Endodermal cell (in vitro differentiated cells): ENCODE results near the gene VAMP4. TPM values are rescaled to one million over a fixed set of nuclear protein-coding genes. Genes with fewer than 3 reads are reported as not detected.

Experiments
- DNase-seq: peaks from one replicate; pipeline ENCODE4 v3.0.0-alpha.2; 2017
- H3K27ac ChIP-seq: 2 replicates; pipeline ENCODE4 v1.5.1; 2013; ENCODE audit warnings: mild to moderate bottlenecking, low read depth, low read length, moderate library complexity
- H3K27me3 ChIP-seq: 2 replicates; pipeline ENCODE4 v1.6.1; 2013; ENCODE audit warnings: mild to moderate bottlenecking, low read length, moderate library complexity; ENCODE audit not compliant: insufficient read depth, control insufficient read depth, poor library complexity, severe bottlenecking
- H3K36me3 ChIP-seq: 2 replicates; pipeline ENCODE4 v1.7.0; 2013; ENCODE audit warnings: mild to moderate bottlenecking, low read length, moderate library complexity; ENCODE audit not compliant: control insufficient read depth, insufficient read depth
- H3K4me1 ChIP-seq: one replicate; pipeline ENCODE4 v1.7.0; 2013; ENCODE audit warnings: low read length; ENCODE audit not compliant: control insufficient read depth, insufficient read depth
- H3K4me3 ChIP-seq: 2 replicates; pipeline ENCODE4 v1.5.1; 2013; ENCODE audit warnings: mild to moderate bottlenecking, low read length, moderate library complexity
- H3K9ac ChIP-seq: 2 replicates; pipeline ENCODE4 v1.6.1; 2013; ENCODE audit warnings: mild to moderate bottlenecking, low read length, moderate library complexity; ENCODE audit not compliant: poor library complexity, severe bottlenecking; ENCODE audit errors: extremely low read depth
- H3K9me3 ChIP-seq: 2 replicates; pipeline ENCODE4 v1.6.1; 2013; ENCODE audit warnings: mild to moderate bottlenecking, low read length, moderate library complexity; ENCODE audit not compliant: control insufficient read depth
- H3K27ac Mint-ChIP-seq: 2 replicates; pipeline ENCODE4 v1.8.0; 2020; ENCODE audit warnings: mixed read lengths
- H3K27me3 Mint-ChIP-seq: 2 replicates; pipeline ENCODE4 v1.8.0; 2021; ENCODE audit warnings: mild to moderate bottlenecking, mixed read lengths; ENCODE audit not compliant: insufficient read depth
- H3K36me3 Mint-ChIP-seq: 2 replicates; pipeline ENCODE4 v1.8.0; 2020; ENCODE audit warnings: low read depth, mixed read lengths
- H3K4me1 Mint-ChIP-seq: 2 replicates; pipeline ENCODE4 v1.8.0; 2020; ENCODE audit warnings: mixed read lengths
- H3K4me3 Mint-ChIP-seq: 2 replicates; pipeline ENCODE4 v1.8.0; 2020; ENCODE audit warnings: mild to moderate bottlenecking, moderate library complexity, mixed read lengths
- H3K9me3 Mint-ChIP-seq: 2 replicates; pipeline ENCODE4 v1.8.0; 2020; ENCODE audit warnings: mild to moderate bottlenecking, mixed read lengths
- WGBS, 2 experiments: methylation state at CpG; one replicate each; pipeline versions ENCODE4 v1.1.5 to v1.1.7; 2013; ENCODE audit warnings: missing lambda C conversion rate in 2 of 2, mixed read lengths in 1 of 2; ENCODE audit not compliant: insufficient coverage in 1 of 2, insufficient read length in 1 of 2; 5-methylcytosine and 5-hydroxymethylcytosine counted together
- total RNA-seq, 2 donors: library from RNA; stranded (reverse); fragmentation: NEBNext Ultra II Directional in 1 of 2; extraction: Animal tissue kit (Norgen Biotek cat#: 25700) in 1 of 2; gene quantifications; 2 replicates in 1 of 2; 3 replicates in 1 of 2; pipeline ENCODE4 v1.2.1, GENCODE V29; 2021
- TF ChIP-seq, protein P1 (sequence below): fragments of 200-600 bp; sonication (generic); conservative IDR thresholded peaks from 2 replicates; pipeline ENCODE4 v1.5.0; 2021; ENCODE audit warnings: antibody characterized with exemption, mild to moderate bottlenecking

VAMP4 gene
- total RNA-seq, 2 donors from 2014 or later: 6.2 to 6.9 TPM

DNA sequence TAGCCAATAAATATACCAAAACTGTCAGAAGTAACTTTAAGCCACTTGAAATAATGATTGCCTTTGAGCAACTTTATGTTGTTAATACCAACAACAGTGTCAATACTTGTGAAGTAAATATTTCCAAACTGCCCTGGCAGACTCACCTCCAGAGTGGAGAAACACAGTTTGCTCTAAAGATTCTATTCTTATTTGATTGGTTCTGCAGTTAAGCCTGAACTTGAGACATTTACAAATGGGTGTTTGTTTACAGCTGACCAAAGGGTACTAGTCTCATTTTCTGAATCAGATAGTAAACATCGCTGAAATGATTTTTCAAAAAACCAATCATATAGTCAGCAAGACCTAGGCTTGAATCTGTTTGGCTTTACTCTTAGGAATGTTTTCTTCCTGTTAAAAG, 88.1 kb downstream of the VAMP4 start:
- TF ChIP-seq, protein P1, sequence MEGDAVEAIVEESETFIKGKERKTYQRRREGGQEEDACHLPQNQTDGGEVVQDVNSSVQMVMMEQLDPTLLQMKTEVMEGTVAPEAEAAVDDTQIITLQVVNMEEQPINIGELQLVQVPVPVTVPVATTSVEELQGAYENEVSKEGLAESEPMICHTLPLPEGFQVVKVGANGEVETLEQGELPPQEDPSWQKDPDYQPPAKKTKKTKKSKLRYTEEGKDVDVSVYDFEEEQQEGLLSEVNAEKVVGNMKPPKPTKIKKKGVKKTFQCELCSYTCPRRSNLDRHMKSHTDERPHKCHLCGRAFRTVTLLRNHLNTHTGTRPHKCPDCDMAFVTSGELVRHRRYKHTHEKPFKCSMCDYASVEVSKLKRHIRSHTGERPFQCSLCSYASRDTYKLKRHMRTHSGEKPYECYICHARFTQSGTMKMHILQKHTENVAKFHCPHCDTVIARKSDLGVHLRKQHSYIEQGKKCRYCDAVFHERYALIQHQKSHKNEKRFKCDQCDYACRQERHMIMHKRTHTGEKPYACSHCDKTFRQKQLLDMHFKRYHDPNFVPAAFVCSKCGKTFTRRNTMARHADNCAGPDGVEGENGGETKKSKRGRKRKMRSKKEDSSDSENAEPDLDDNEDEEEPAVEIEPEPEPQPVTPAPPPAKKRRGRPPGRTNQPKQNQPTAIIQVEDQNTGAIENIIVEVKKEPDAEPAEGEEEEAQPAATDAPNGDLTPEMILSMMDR: no peak
- H3K4me1 Mint-ChIP-seq: peaks cover 6% of the 10 kb centered on the region

DNA sequence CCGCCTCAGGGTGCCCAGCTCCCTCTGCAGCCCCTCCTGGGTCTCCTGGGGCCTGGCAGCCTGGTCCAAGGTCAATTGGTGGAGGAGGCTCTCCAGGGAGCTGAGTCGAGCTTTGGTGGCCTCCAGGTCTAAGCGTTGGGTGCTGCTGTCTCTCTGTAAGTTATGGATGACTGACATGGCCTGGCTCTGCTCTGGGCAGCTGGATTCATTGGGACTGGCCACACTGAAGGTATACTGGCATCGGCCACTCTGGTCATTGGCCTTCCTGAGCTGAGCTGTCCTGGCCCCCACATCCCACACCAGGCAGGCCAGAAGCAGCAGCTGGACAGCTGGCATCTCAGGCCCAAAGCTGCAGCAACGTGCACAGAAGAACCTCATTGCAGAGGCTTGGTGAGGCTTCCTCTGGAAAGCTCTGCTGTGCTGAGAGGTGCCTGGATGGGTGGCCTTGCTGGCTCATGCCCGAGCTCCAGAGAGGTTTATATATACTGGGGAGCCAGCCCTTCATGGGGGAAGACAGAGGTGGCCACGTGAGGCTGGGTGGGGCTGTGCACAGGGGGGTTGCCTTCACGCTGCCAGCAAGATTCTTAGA, 89.5 kb downstream of the VAMP4 start, which contains the start of gene MYOC:
TSS of gene MYOC (minus strand) at position 455 of the 589 bp plus-strand sequence. CDS start at position 378, 77 bp downstream.
- Histone ChIP-seq H3K4me1 (peaks cover 4% of the 10 kb centered on the region), H3K9ac (no peak within 1 kb of the TSS), H3K36me3 (no peaks in the 10 kb centered on the region), H3K4me3 (no peak within 1 kb of the TSS), H3K27me3 (peaks cover 3% of the 10 kb centered on the region), H3K27ac (no peak within 1 kb of the TSS), H3K9me3 (no peaks in the 10 kb centered on the region)
- Mint-ChIP-seq H3K4me1 (peaks cover 6% of the 10 kb centered on the region), H3K36me3 (no peaks in the 10 kb centered on the region), H3K4me3 (no peak within 1 kb of the TSS), H3K27me3 (peaks cover 34% of the 10 kb centered on the region), H3K9me3 (no peaks in the 10 kb centered on the region), H3K27ac (no peak within 1 kb of the TSS)
- TF ChIP-seq, protein P1: no peak
- DNase-seq: no peak
- 85 to 95% methylated on average over 7 to 8 of the region's 8 CpGs for WGBS, 2 experiments

More for the DNA sequence above, 88.1 kb downstream of the VAMP4 start:
- no peaks in the 10 kb centered on the region for H3K9me3 ChIP-seq
- no peak overlapping the region for H3K27ac Mint-ChIP-seq
- no peak overlapping the region for H3K27ac ChIP-seq
- H3K27me3 Mint-ChIP-seq: peaks cover 38% of the 10 kb centered on the region
- H3K4me1 ChIP-seq: peaks cover 4% of the 10 kb centered on the region
- DNase-seq: no peak
- no peaks in the 10 kb centered on the region for H3K9me3 Mint-ChIP-seq
- H3K9ac ChIP-seq: no peak overlapping the region
- H3K36me3 ChIP-seq: no peaks in the 10 kb centered on the region
- H3K27me3 ChIP-seq: peaks cover 5% of the 10 kb centered on the region
- no peak overlapping the region for H3K4me3 ChIP-seq
- no peaks in the 10 kb centered on the region for H3K36me3 Mint-ChIP-seq
- H3K4me3 Mint-ChIP-seq: no peak overlapping the region
- 71 to 88% methylated on average over 1 of the region's 1 CpG for WGBS, 2 experiments

Other genes with a start within 250 kb of the VAMP4 start
- gene MYOCOS, start 119.8 kb downstream of the VAMP4 start, total RNA-seq: not detected
- gene MYOC, start 89.4 kb downstream of the VAMP4 start, total RNA-seq: not detected
- 10 to 100 TPM; 32.1 to 38.5 TPM for gene METTL13, start 39.6 kb upstream of the VAMP4 start, total RNA-seq
- 1 to 10 TPM in 1 of 2 donors, under 1 TPM in 1; 0.53 to 1.8 TPM for gene DNM3, start 99.4 kb upstream of the VAMP4 start, total RNA-seq